ENCODE data around the gene SLC25A25.

SLC25A25 gene

DNA sequence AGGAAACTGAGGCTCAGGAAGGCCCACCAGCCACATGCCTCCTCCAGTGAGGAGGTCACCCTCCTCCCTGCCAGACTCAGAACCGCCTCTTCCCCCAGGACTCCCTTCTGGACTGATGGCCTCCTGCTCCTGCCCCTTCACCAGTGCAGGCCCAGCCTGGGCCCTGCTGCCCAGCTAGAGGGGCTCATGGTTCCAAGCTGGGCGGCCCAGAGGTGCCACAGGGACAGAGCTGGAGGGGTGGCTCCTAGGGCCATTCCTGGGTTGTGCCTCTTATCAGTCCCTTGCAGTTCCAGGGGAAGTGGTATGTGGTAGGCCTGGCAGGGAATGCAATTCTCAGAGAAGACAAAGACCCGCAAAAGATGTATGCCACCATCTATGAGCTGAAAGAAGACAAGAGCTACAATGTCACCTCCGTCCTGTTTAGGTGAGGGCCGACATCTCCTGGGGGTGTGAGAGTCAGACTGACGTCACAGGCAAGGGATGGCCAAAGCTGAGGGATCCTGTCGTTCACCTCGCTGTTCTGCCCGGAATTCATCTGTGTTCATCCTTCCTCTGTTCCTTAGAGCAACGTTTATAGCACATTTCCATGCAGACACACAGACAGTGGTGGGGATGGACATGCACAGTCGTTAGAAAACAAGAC is 82.0 kb downstream of the SLC25A25 start:
- no peak overlapping the region for H3K27ac ChIP-seq
- TF ChIP-seq, protein P1, sequence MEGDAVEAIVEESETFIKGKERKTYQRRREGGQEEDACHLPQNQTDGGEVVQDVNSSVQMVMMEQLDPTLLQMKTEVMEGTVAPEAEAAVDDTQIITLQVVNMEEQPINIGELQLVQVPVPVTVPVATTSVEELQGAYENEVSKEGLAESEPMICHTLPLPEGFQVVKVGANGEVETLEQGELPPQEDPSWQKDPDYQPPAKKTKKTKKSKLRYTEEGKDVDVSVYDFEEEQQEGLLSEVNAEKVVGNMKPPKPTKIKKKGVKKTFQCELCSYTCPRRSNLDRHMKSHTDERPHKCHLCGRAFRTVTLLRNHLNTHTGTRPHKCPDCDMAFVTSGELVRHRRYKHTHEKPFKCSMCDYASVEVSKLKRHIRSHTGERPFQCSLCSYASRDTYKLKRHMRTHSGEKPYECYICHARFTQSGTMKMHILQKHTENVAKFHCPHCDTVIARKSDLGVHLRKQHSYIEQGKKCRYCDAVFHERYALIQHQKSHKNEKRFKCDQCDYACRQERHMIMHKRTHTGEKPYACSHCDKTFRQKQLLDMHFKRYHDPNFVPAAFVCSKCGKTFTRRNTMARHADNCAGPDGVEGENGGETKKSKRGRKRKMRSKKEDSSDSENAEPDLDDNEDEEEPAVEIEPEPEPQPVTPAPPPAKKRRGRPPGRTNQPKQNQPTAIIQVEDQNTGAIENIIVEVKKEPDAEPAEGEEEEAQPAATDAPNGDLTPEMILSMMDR (conservative IDR thresholded peaks at IDR 0.05) = no peak

DNA sequence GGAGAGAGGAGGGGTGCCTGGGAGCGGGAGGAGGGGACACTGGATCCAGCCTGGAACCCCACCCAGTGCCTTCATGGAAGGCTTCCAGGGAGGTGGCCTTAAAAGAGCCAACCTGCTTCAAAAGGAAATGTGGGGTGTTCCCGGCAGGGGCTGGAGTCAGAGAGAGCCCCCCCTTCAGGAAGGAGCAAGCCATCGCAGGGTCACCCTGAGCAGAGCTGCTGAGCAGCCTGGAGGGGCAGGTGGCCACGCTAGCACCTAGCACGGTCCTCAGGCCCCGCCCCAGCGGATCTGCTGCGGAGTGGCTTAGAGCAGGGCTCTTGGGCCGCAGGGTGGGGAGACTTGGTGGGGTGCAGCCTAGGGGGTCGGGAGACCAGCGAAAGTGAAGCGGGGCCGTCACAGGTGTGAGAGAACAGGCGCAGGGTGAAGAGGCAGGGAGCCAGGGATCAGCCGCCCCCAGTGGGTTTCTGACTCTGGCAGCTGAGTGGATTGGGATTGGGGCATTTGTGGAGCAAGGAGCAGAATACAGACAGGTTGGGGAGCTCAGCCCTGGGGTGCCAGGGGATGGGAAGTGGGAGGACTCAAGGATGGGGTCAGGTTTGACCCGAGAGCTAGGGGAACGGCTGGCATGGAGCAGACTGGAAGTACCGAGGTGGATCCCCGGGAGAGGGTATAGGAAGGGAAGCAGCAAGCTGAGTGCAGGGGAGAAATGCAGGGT is 82.7 kb downstream of the SLC25A25 start:
- H3K27ac ChIP-seq = no peak overlapping the region
- TF ChIP-seq, protein P1 (conservative IDR thresholded peaks at IDR 0.05) = no peak

DNA sequence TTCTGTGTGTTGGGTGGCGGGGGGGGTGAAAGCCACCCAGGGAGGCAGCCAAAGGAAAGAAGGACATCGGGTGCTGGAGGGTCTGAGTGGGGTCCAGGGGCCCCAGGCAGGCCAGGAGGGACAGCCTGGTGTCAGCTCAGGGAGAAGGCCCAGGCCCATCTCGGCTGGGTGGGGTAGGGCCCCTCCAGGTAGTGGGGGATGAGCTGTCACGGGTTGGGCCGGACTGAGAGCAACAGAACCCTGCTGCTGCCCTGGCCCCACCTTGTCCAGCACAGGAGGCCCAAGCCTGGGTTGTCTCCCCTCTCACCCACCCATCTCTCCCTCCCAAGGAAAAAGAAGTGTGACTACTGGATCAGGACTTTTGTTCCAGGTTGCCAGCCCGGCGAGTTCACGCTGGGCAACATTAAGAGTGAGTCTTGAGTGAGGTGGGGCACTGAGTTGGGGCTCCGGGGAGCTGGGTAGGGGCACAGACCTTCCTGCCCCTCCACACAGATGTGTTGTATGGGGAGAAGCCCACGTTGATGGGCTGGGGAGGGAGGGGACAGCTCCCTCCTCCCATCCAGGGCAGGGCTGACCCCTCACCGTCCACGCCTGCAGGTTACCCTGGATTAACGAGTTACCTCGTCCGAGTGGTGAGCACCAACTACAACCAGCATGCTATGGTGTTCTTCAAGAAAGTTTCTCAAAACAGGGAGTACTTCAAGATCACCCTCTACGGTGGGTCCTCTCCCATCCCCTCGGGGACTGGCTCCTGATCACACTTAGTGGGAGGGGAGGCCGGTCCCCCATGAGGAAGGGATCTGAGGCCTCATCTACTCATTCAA is 83.5 kb downstream of the SLC25A25 start:
- TF ChIP-seq, protein P1 (conservative IDR thresholded peaks at IDR 0.05) = no peak
- no peak overlapping the region for H3K27ac ChIP-seq

DNA sequence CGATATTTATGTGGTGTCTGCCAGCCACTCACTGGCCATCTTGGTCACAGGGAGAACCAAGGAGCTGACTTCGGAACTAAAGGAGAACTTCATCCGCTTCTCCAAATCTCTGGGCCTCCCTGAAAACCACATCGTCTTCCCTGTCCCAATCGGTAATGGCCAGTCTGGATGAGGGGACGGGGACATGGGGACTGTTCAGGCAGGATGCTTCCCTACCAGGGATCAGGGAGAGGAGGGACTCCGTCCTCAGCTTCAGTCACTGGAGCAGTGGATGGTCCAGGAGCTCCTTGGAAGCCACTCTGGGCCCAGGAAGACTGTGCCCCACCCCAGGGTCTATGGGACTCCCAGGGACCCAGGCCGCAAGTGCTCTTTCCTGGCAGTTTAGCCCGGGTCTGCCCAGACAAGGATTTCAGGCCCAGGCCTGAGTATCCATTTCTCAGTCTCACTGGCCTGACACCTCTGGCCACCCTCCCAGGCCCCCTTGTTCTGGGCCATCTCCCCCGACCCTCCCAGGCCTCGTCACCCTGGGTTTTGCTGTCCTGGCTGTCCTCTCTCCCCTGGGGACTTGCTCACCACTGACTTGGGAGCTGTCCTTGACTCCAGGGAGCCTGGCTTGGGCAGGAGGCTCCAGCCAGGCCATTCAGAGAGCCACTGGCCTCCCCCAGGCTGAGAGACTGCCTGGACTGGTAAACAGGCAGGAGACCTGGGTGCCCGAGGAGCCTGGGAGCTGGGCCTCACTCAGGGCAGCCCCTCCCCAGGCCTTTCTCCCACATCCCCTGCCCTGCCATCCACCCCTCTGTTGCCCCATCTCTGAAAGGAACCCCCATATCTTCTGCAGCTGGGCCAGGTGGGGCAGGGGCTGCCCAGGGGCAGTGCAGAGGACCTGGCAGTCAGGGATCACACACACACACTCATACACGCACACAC is 84.4 kb downstream of the SLC25A25 start:
- TF ChIP-seq, protein P1 (conservative IDR thresholded peaks at IDR 0.05) = no peak
- H3K27ac ChIP-seq = no peak overlapping the region

- TF ChIP-seq, protein P1 (conservative IDR thresholded peaks at IDR 0.05) = no peak
- H3K27ac ChIP-seq = no peak overlapping the region
Observed at GRCh38 chr9:128153060-128153946, 85.3 kb downstream of the SLC25A25 start.

DNA sequence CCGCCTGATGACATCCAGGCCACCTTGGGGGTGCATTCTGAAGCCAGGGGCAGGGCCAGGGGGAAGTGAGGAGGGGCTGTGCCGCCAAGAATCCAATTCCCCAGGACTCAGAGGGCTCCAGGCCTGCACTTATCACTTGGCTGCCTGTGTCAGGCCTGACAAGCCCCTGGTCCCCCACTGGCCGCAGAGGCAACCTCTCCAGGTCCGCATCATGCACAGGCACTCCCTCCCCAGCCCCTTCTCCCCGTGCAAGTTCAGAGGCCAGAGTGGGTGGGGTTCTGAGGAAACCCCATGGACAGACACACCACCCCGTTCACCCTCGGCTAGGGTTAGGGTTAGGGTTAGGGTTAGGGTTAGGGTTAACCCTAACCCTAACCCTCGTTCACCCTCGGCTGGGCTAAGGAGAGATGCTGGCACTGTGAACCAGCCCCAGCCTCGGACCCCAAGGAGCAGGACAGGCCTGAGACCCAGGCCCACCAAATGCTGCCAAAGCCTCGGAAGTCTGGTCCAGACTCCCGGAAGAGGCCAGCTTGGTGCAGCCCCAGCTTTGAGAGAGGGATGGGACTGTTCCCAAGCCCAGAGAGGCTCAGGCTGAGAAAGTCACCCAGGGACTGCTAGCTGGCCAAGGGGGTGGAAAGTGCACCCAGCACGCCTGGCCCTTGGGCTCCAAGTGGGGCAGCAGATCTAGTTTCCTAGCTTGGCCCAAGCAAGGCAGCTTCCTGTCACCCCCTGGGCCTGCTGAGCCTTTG is 86.1 kb downstream of the SLC25A25 start:
- no peak overlapping the region for H3K27ac ChIP-seq
- TF ChIP-seq, protein P1 (conservative IDR thresholded peaks at IDR 0.05) = no peak
